RWPE2 (cell line): ENCODE data around the gene MAEA.

Experiments used
- ATAC-seq: fragments of 200-7000 bp; cut with Tn5 transposase; 3 replicates; pipeline ENCODE4 v1.9.1; 2021; ENCODE audit warnings: low read depth
- DNase-seq: peaks from one replicate; pipeline ENCODE4 v3.0.0-alpha.2; 2020; ENCODE audit warnings: low spot score
- H3K27ac ChIP-seq: fragments of 450-650 bp; 2 replicates; pipeline ENCODE4 v1.5.1; 2017; ENCODE audit warnings: mild to moderate bottlenecking; ENCODE audit not compliant: poor library complexity, severe bottlenecking
- H3K27me3 ChIP-seq: fragments of 250-450 bp; sonication (Bioruptor Pico); 2 replicates; pipeline ENCODE4 v1.5.1; 2021; ENCODE audit warnings: mild to moderate bottlenecking, moderate library complexity; ENCODE audit not compliant: insufficient read depth, poor library complexity, severe bottlenecking
- H3K36me3 ChIP-seq: fragments of 250-450 bp; sonication (Bioruptor Pico); 2 replicates; pipeline ENCODE4 v1.5.1; 2020; ENCODE audit warnings: low read depth, mild to moderate bottlenecking, moderate library complexity
- H3K4me1 ChIP-seq: fragments of 250-450 bp; sonication (Bioruptor Pico); 2 replicates; pipeline ENCODE4 v1.5.1; 2021; ENCODE audit warnings: mild to moderate bottlenecking, moderate library complexity; ENCODE audit not compliant: insufficient read depth, poor library complexity, severe bottlenecking
- H3K4me3 ChIP-seq: fragments of 250-450 bp; sonication (Bioruptor Pico); 2 replicates; pipeline ENCODE4 v1.5.1; 2021; ENCODE audit warnings: mild to moderate bottlenecking, moderate library complexity; ENCODE audit not compliant: severe bottlenecking
- H3K9me3 ChIP-seq: fragments of 250-450 bp; sonication (Bioruptor Pico); 2 replicates; pipeline ENCODE4 v1.5.1; 2021; ENCODE audit warnings: mild to moderate bottlenecking, moderate library complexity; ENCODE audit not compliant: severe bottlenecking
- CTCF ChIP-seq: fragments of 450-650 bp; IDR thresholded peaks from one replicate; pipeline ENCODE4 v1.5.1; 2017; ENCODE audit warnings: mild to moderate bottlenecking, moderate library complexity; ENCODE audit not compliant: poor library complexity, severe bottlenecking

Gene MAEA

GRCh38 chr4:1325681-1326635 lies 36.3 kb downstream of the MAEA start:
- Histone ChIP-seq H3K36me3 (peaks cover 46% of the 10 kb centered on the region), H3K27ac (peak overlapping the region; percentile 99), H3K4me1 (peaks cover 41% of the 10 kb centered on the region), H3K4me3 (no peak overlapping the region), H3K9me3 (no peaks in the 10 kb centered on the region), H3K27me3 (no peaks in the 10 kb centered on the region)
- DNase-seq (no peak), ATAC-seq (no peak)
- TF ChIP-seq CTCF = no peak

- no peak for ATAC-seq
- Histone ChIP-seq H3K27ac (peak overlapping the region; percentile 99), H3K27me3 (no peaks in the 10 kb centered on the region), H3K4me3 (no peak overlapping the region), H3K36me3 (peaks cover 54% of the 10 kb centered on the region), H3K9me3 (no peaks in the 10 kb centered on the region), H3K4me1 (peaks cover 41% of the 10 kb centered on the region)
- TF ChIP-seq CTCF = no peak
- DNase-seq = no peak
Observed at GRCh38 chr4:1326751-1327525, 37.2 kb downstream of the MAEA start.

- peaks cover 57% of the 10 kb centered on the region for H3K36me3 ChIP-seq
- H3K27ac ChIP-seq = peak overlapping the region; percentile 99
- no peaks in the 10 kb centered on the region for H3K9me3 ChIP-seq
- no peak for DNase-seq
- no peak overlapping the region for H3K4me3 ChIP-seq
- H3K4me1 ChIP-seq = peaks cover 34% of the 10 kb centered on the region
- ATAC-seq = no peak
- no peaks in the 10 kb centered on the region for H3K27me3 ChIP-seq
- TF ChIP-seq CTCF = no peak
Observed at GRCh38 chr4:1327526-1328266, 38.0 kb downstream of the MAEA start.

GRCh38 chr4:1328267-1329155 lies 38.8 kb downstream of the MAEA start:
- H3K27me3 ChIP-seq = no peaks in the 10 kb centered on the region
- peak overlapping the region; percentile 99 for H3K27ac ChIP-seq
- no peak for ATAC-seq
- no peaks in the 10 kb centered on the region for H3K9me3 ChIP-seq
- H3K4me3 ChIP-seq = no peak overlapping the region
- H3K4me1 ChIP-seq = peaks cover 27% of the 10 kb centered on the region
- peaks cover 57% of the 10 kb centered on the region for H3K36me3 ChIP-seq
- TF ChIP-seq CTCF = no peak
- no peak for DNase-seq
